HG03354 (cell line): ENCODE measurements around the gene RPS6KA3.
"Not testable (repeated sequence)": the region's sequence is repeated elsewhere in the genome, so short reads cannot be mapped to it uniquely, and the experiment has no call there.

ENCODE experiments used
- ATAC-seq: cut with Tn5 transposase; IDR thresholded peaks from one replicate; pipeline ENCODE4 v1.9.1; 2021; ENCODE audit warnings: mild to moderate bottlenecking; ENCODE audit not compliant: unreplicated experiment, poor library complexity, severe bottlenecking

The RPS6KA3 gene

DNA sequence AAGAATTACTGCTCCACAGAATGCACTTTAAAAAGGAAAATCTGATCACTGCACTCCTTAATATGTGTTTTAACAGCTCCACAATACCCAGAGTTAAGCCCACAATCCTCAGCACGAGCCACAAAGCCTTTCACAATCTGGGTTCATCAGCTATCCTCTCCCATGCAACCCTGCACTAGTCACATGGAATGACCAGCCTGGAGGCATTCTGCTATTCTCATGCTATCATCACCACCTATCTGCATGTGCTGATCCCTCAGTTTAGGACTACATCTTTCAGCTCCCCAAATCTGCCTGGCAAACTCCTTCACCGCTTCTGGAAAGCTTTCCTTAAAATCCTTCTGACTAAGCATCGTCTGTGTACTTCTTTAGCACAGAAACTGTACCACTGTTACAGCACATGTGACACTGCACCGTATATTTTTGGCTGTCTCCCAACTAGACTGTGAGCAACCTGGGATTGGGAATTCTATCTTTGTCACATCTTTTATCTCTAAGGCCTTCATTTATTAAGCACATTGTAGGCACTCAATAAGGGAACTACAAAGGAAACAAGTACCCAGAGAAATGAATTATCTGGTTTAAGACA, 106.8 kb downstream of the RPS6KA3 start:
- ATAC-seq, result no peak

- no peak for ATAC-seq
These were observed 115.0 kb downstream of the RPS6KA3 start for GRCh38 chrX:20151689-20152088.

DNA sequence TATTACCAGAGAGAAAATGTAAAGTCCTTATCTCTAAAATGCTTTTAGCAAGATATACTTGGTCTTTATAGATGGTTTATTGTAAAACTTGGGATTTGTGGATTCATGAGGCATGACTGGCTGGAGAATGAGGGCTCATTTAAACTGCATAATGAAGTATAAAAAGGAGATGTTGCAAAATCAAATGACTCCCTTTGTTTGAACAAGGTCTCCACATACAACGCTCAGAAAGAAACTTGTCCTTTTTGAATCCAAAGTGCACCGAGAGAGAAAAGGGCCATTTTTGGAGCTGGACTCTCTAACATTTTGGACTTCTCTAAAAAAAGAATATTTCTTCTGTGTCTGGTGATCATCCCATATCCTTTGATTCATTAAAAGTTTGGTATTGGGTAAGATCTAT, 117.4 kb downstream of the RPS6KA3 start:
- ATAC-seq, result no peak

- ATAC-seq, result no peak
These were observed 119.1 kb downstream of the RPS6KA3 start for GRCh38 chrX:20147561-20147960.

DNA sequence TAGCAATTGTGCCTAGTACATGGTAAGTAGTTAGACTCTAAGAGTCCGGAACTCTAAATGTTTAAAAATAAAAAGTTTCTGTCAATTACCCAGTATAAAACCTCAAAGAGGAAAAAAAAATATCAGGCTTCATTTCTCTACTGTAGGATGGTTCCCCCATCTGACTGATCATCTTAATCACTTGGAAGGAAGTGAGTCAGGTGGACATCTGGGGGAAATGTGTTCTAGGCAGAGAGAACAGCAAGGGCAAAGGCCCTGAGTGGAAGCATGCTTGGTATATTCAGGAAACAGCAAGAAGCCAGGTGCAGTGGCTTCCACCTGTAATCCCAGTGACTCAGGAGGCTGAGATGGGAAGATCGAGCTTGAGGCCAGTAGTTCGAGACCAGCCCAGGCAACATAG, 122.2 kb downstream of the RPS6KA3 start:
- ATAC-seq, result no peak

- ATAC-seq, result no peak
These were observed 123.1 kb downstream of the RPS6KA3 start for GRCh38 chrX:20143561-20143960.

DNA sequence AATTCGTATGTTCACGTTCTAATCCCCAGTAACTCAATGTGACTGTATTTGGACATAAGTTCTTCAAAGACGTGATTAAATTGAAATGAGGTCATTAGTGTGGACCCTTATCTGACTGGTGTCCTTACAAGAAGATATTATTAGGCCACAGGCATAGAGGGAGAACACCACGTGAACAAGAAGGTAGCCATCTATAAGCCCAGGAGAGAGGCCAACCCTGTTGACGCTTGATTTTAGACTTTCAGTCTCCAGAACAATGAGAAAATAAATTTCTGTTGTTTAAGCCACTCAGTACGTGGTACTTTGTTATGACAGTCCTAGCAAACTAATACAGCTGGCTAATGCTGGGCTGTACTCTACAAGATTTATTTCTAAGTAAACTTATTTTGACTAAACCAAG, 123.6 kb downstream of the RPS6KA3 start:
- ATAC-seq, result no peak

GRCh38 chrX:20141281-20142220, 125.2 kb downstream of the RPS6KA3 start, which contains the start of gene EIF1AX:
TSS of gene EIF1AX (minus strand) at chrX:20141838. CDS start at chrX:20141640, 198 bp downstream.
- peak; percentile 98 for ATAC-seq

DNA sequence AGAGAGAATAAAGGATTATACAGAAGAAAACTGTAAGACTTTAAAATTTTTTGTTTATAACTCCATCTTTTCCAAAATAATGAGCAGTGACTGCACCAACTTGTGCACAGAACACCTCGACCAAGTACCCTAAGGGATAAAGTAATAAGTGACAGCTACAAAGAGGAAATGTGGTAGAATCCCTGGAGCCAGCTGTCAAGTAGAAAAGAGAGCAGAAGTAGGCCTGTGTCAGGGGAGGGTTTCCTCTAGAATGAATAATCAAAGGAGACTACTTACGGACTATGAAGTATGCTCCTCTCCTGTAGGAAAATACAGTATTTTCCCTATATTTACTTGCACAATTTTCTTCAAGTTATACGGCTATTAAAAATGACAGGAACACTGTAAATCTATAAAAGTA, 126.3 kb downstream of the RPS6KA3 start:
- no peak for ATAC-seq

- no peak for ATAC-seq
These were observed 126.7 kb downstream of the RPS6KA3 start for GRCh38 chrX:20139966-20140365.

- no peak for ATAC-seq
These were observed 130.8 kb downstream of the RPS6KA3 start for GRCh38 chrX:20135944-20136343.

DNA sequence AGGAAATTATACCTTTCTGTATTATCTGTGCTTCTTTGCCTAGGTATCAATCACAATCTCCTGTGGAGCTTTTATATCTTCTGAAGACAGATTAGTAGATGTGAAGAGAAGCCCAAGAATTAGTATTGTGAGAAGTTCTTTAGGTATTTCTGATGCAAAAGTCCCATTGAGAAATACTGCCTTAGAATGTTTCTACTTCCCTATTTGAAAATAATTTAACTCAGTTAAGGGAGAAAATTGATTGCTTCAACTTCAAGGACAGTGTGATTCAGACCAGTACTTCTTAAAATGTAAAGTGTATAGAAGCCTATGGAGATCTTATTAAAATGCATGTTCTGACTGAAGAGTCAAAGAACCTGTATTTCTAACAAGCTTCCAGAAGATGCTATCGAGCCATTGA, 134.0 kb downstream of the RPS6KA3 start:
- no peak for ATAC-seq

DNA sequence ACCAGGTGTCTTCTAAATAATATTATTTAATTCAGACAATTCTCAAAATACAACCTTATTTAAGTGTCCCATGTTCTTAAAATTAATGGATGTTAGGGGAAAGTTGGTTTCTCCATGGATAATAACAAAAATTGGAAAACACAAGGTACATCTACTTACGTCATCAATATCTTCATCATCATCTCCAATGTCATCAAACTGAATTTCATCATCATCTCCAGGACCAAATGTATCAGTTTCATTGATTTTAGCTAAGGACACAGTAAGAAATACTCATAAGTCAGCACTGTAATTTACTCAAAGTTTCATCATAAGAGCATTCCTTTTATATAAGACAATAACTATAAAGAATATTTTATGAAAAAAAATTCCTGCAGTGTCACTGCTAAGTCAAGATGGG, 136.4 kb downstream of the RPS6KA3 start:
- no peak for ATAC-seq

- ATAC-seq, result no peak
These were observed 137.2 kb downstream of the RPS6KA3 start for GRCh38 chrX:20129547-20129946.

- ATAC-seq, result no peak
These were observed 138.0 kb downstream of the RPS6KA3 start for GRCh38 chrX:20128670-20129069.

GRCh38 chrX:20127440-20127839, 139.3 kb downstream of the RPS6KA3 start:
- ATAC-seq, result peak; percentile 62

GRCh38 chrX:20126833-20127232, 139.9 kb downstream of the RPS6KA3 start:
- ATAC-seq, result not testable (repeated sequence)

GRCh38 chrX:20124964-20125363, 141.7 kb downstream of the RPS6KA3 start:
- no peak for ATAC-seq

- ATAC-seq, result no peak
These were observed 148.5 kb downstream of the RPS6KA3 start for GRCh38 chrX:20118065-20118824.

- ATAC-seq, result no peak
These were observed 150.0 kb downstream of the RPS6KA3 start, which contains the start of gene MAP7D2 for GRCh38 chrX:20116577-20117240. TSS of gene MAP7D2 (minus strand) at chrX:20116907. CDS start at chrX:20116879, 28 bp downstream.
